Measurements from ENCODE around the gene ACD.

DNA sequence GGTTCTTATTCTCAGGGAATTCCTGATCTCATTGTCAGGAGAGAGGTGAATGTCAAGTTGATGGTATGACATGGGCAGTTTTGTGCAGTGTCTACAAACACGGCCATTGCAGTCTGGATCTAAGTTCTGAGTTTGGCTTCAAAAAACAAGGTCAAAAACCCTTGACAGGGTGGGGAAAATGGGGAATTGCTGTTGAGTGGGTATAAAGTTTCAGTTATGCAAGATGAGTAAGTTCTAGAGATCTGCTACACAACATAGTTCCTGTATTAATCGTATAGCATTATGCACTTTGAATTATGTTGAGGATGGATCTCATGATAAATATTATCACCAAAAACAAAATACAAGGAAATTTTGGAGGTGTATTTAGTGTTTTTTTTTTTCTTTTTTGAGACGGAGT is 51.7 kb downstream of the ACD start:
- TF ChIP-seq EZH2 (IDR thresholded peaks at IDR 0.05; ENCODE audit: borderline replicate concordance, insufficient read depth, low read depth, low read length, poor library complexity, severe bottlenecking) (no peak), CTCF (IDR thresholded peaks at IDR 0.05) (no peak)
